GM12892 (cell line): ENCODE data around the gene ZDHHC11B.
"Not testable (repeated sequence)": the region's sequence is repeated elsewhere in the genome, so short reads cannot be mapped to it uniquely, and the experiment has no call there.

Source experiments
- DNase-seq: peaks from one replicate; pipeline ENCODE4 v3.0.0; 2011; ENCODE audit not compliant: insufficient read length
- FAIRE-seq: peaks from 2 replicates; lab custom pipeline; 2011; peaks lifted over from hg19 to GRCh38; lab: Jason Lieb, UNC
- POLR2A ChIP-seq: IDR thresholded peaks from 2 replicates; pipeline ENCODE4 v1.6.1; 2011; ENCODE audit warnings: low read depth, low read length, control low read depth
- POLR2AphosphoS5 ChIP-seq: IDR thresholded peaks from 2 replicates; pipeline ENCODE4 v1.6.1; 2011; ENCODE audit warnings: low read depth, low read length, control low read depth
- TAF1 ChIP-seq: IDR thresholded peaks from 2 replicates; pipeline ENCODE4 v1.6.1; 2011; ENCODE audit warnings: low read depth, mild to moderate bottlenecking, control low read depth, low read length, borderline replicate concordance

The ZDHHC11B gene

GRCh38 chr5:746258-746761 lies 38.2 kb downstream of the ZDHHC11B start:
- FAIRE-seq (no peak), DNase-seq (no peak)
- no peak for TF ChIP-seq POLR2AphosphoS5
- no peak for TF ChIP-seq TAF1
- no peak for TF ChIP-seq POLR2A

- DNase-seq, FAIRE-seq: not testable (repeated sequence)
These were observed 39.0 kb downstream of the ZDHHC11B start for GRCh38 chr5:745272-746142.

- DNase-seq, FAIRE-seq: not testable (repeated sequence)
These were observed 40.7 kb downstream of the ZDHHC11B start for GRCh38 chr5:743696-744404.

- FAIRE-seq, result not testable (repeated sequence)
These were observed 42.3 kb downstream of the ZDHHC11B start for GRCh38 chr5:742276-742675.

GRCh38 chr5:734145-734544 lies 50.4 kb downstream of the ZDHHC11B start:
- FAIRE-seq, DNase-seq: not testable (repeated sequence)

More at GRCh38 chr5:742276-742675, 42.3 kb downstream of the ZDHHC11B start:
- not testable (repeated sequence) for DNase-seq

GRCh38 chr5:732754-733454 lies 51.6 kb downstream of the ZDHHC11B start:
- not testable (repeated sequence) for DNase-seq, FAIRE-seq

- FAIRE-seq, result not testable (repeated sequence)
These were observed 55.3 kb downstream of the ZDHHC11B start for GRCh38 chr5:729225-729624.

GRCh38 chr5:727087-727486 lies 57.4 kb downstream of the ZDHHC11B start:
- not testable (repeated sequence) for FAIRE-seq

More at GRCh38 chr5:729225-729624, 55.3 kb downstream of the ZDHHC11B start:
- DNase-seq, result not testable (repeated sequence)

GRCh38 chr5:723865-724264 lies 60.7 kb downstream of the ZDHHC11B start:
- not testable (repeated sequence) for FAIRE-seq, DNase-seq

More at GRCh38 chr5:727087-727486, 57.4 kb downstream of the ZDHHC11B start:
- DNase-seq, result not testable (repeated sequence)

- not testable (repeated sequence) for FAIRE-seq, DNase-seq
These were observed 61.2 kb downstream of the ZDHHC11B start for GRCh38 chr5:723309-723708.

- DNase-seq, FAIRE-seq: not testable (repeated sequence)
These were observed 65.2 kb downstream of the ZDHHC11B start for GRCh38 chr5:719379-719778.

GRCh38 chr5:717143-717542 lies 67.4 kb downstream of the ZDHHC11B start:
- DNase-seq (no peak), FAIRE-seq (no peak)
- TF ChIP-seq POLR2A (no peak), POLR2AphosphoS5 (no peak), TAF1 (no peak)

- DNase-seq, FAIRE-seq: not testable (repeated sequence)
These were observed 67.8 kb downstream of the ZDHHC11B start for GRCh38 chr5:716740-717139.

- not testable (repeated sequence) for DNase-seq, FAIRE-seq
These were observed 68.9 kb downstream of the ZDHHC11B start for GRCh38 chr5:715636-716035.

- not testable (repeated sequence) for FAIRE-seq, DNase-seq
These were observed 70.1 kb downstream of the ZDHHC11B start for GRCh38 chr5:714215-715118.

GRCh38 chr5:713686-714085 lies 70.8 kb downstream of the ZDHHC11B start:
- DNase-seq, FAIRE-seq: not testable (repeated sequence)

- not testable (repeated sequence) for DNase-seq, FAIRE-seq
These were observed 75.5 kb downstream of the ZDHHC11B start for GRCh38 chr5:708848-709517.
